GM21825 (cell line): ENCODE data around the gene MYL5.
"Not testable (repeated sequence)": the region's sequence is repeated elsewhere in the genome, so short reads cannot be mapped to it uniquely, and the experiment has no call there.

Source experiments
- ATAC-seq: cut with Tn5 transposase; IDR thresholded peaks from one replicate; pipeline ENCODE4 v1.9.1; 2021; ENCODE audit warnings: mild to moderate bottlenecking, moderate library complexity; ENCODE audit not compliant: unreplicated experiment

MYL5 gene

DNA sequence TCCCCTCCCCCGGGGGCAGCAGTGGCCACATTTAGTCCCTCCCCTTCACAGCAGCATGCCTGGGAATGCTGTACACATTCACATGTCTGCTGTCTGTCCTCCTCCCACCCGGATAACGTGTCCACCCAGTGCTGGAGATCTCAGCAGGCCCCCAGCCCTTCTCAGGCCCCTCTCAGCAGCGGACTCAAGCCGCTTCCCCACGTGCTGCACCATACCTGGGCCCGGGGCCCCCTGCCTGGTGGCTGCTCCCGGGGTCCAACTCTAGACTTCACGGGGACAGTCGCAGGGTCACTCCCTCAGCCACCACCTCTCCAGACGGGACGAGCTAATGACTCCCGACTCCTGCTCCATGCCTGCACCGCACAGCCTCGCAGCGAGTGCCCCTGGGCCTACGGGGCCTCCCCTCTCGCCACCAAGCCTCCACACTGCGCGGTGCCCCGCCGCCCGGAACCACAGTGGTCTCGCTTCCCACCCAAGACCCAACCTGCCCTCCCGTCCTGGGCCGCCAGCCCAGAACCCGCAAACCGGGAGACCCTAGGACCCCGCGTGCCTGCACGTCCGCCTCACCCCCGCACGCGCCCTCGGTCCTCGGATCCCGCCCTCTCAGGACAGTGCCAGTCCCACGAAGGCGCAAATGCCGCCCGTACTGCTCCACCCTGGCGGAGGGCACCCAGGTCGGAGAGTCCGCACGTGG is 30.0 kb downstream of the MYL5 start:
- ATAC-seq = no peak

DNA sequence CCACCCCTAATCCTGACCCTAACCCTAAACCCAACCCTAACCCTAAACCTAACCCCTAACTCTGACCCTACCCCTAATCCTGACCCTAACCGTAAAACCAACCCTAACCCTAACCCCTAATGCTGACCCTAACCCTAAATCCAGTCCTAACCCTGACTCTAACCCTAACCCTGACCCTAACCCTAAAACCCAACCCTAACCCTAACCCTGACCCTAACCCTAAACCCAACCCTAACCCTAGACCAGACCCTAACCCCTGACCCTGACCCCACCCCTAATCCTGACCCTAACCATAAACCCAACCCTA is 30.6 kb downstream of the MYL5 start:
- no peak for ATAC-seq

DNA sequence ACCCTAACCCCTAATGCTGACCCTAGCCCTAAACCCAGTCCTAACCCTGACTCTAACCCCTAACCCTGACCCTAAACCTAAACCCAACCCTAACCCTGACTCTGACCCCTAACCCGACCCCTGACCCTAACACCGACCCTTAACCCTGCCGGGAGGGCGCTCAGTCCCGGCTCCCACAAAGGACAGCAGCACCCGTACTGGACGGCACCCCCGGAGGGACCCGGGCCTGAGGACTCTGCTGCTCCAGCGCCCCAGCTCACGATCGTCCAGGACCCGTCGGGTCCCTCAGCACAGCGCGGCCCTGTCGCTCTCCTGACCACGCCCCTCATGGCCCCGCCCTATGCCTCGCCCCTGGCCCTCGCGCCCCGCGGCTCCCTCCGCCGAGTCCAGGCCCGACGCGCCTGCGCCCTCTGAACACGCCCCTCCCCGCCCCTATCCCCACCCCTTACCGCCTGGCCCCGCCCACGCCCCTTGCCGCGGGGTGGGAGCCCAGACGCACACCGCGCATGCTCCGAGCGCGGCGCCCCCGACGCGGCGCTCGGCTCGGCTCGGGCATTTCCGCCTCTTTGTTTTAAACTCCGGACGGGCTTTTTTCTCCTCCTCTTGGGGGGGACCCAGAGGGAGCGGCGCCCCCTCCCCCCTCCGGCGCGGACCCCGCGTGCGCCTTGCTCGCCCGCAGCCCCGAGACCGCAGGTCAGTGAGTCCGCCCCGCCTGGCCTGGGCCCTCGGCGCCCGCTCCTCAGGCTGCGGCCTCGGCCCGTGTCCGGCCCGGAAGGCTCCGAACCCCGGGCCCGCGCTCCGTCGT is 31.1 kb downstream of the MYL5 start, which contains the start of gene PCGF3:
PCGF3 (plus strand) TSS at position 555 of the 805 bp plus-strand sequence. CDS start 27,849 bp downstream, outside the sequence.
- ATAC-seq = peak; percentile 88

DNA sequence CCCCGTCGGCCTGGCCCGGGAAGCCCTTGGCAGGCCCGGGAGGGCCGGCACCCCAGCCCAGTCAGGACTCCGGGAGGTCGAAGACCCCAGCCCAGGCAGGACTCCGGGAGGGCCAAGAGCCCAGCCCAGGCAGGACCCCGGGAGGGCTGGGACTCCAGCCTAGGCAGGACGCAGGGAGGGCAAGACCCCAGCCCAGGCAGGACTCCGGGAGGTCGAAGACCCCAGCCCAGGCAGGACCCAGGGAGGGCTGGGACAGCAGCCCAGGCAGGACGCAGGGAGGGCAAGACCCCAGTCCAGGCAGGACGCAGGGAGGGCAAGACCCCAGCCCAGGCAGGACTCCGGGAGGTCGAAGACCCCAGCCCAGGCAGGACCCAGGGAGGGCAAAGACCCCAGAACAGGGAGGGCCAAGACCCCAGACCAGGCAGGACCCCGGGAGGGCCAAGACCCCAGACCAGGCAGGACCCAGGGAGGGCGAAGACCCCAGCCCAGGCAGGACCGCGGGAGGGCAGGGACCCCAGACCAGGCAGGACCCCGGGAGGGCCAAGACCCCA is 31.8 kb downstream of the MYL5 start:
- ATAC-seq = not testable (repeated sequence)

DNA sequence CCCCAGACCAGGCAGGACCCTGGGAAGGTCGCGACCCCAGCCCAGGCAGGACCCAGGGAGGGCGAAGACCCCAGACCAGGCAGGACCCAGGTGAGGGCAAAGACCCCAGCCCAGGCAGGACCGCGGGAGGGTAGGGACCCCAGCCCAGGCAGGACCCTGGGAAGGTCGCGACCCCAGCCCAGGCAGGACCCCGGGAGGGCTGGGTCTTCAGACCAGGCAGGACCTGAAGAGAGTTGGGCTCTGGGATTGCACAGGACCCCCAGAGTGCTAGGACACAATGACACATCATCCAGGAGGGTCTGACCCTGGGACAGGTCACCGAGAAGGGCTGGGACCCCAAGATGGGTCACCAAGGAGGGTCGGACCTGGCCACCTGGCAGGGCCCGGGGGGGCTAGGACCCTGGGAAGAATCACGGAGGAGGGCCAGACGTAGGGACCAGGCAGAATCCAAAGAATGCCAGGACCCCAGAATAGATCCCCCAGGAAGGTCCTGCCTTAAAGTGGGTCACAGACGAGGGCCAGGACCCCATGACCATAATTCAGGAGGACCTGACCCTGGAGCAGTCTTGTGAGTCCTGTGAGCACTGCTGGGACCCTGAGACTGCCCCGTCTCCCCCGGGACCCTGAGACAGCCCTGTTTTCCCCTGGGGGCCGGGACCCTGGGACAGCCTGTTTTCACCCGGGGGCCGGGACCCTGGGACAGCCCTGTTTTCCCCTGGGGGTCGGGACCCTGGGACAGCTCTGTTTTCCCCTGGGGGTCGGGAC is 32.7 kb downstream of the MYL5 start:
- no peak for ATAC-seq

DNA sequence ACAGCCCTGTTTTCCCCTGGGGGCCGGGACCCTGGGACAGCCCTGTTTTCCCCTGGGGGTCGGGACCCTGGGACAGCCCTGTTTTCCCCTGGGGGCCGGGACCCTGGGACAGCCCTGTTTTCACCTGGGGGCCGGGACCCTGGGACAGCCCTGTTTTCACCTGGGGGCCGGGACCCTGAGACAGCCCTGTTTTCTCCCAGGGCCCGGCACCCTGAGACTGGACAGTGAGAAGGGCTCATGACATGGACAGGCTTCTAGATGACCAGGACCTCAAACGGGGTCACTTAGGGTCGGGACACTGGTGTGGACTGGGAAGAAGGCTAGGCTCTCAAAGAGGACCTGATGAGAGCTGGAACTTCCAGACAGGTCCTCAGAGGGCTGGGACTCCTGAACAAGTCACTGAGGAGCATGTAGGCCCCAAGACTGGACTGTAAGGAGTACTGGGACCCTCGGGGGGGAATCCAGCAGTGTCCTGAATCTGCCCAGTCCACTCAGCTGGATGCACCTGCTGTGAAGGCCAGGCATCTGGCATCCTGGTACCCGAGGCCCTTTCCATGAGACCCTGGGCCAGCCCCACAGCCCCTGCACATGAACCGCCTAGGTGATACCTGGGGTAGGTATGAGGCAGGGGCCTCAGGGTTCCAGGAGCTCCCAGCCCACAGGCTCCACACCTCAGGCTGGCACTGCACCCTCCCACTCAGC is 33.7 kb downstream of the MYL5 start:
- ATAC-seq = no peak

DNA sequence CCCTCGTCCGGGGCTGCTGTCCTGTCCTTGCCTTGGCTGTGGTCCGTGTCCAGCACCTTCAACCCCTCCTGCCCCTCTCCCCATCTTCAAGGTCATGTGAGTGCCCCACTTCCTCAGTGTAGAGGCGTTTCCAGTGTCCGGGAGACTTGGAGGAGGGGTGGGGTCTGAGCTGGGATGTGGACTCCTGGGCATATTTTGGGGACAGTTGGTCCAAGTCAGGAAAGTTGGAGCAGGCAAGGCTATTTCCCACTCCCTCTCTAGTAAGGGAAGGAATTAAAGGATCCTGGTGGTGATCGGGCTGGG is 34.2 kb downstream of the MYL5 start:
- ATAC-seq = no peak

DNA sequence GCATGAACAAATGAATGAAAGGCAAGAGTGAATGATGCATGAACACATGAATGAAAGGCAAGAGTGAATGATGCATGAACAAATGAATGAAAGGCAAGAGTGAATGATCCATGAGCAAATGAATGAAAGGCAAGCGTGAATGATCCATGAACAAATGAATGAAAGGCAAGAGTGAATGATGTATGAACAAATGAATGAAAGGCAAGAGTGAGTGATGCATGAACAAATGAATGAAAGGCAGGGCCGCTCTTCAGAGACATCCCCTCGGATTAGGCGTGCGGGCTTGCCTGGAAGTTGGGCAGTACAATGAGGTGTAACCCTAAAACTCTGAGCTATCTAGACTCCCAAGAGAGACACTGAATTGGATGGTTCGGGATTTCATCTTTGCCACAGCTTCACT is 35.0 kb downstream of the MYL5 start:
- no peak for ATAC-seq

DNA sequence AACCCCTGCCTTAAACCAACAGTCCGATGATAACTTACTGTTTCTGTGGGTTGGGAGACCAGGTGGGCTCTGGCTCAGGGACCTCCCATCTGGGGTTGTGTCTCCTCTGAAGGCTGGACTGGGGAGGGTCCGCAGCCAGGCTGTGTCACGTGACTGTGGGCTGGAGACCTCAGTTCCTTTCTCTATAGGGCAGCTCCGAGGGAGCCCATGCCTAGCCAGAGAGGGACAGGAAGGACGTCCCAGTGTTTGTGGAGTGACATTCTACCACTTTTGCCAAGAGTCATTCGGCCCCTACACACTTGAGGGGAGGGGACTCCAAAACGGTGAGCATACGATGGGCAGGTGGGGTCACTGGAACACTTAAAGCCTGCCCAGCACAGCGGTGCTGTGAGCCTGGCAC is 35.8 kb downstream of the MYL5 start:
- no peak for ATAC-seq

DNA sequence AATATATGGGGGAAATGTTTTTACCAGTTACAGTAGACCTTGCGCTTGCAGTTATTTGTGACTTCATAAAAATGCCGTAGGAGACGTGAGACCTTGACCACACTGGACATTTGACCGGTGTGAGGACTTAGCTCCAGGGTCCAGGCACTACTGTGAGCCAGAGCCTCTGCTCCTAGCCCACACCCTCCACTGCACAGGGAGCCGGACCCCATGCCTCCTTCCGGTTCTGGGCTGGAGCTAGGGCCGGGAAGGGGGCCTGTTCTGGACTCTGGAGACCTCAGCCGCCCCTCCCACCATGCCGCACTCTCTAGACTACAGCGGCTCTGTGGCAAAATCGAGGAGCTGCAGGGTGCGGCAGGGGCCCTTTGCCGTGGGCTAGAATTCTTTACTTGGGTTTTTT is 36.6 kb downstream of the MYL5 start:
- ATAC-seq = no peak

DNA sequence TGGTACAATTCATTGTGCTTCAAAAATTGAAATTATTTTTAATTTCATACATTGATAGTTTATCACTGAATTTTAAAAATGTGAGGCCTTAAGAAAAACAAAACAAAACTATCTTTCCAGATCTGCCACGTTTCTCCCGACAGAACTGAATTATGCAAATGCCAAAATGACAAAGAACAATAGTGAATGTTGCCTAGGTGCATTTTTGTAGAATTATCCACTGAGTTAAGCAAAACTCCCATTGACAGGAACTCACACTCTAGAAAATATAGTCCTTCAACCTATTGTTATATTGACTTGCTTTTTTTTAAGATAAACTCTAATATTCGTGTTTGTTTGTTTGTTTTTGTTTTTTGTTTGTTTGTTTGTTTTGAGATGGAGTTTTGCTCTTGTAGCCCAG is 37.8 kb downstream of the MYL5 start:
- ATAC-seq = no peak

DNA sequence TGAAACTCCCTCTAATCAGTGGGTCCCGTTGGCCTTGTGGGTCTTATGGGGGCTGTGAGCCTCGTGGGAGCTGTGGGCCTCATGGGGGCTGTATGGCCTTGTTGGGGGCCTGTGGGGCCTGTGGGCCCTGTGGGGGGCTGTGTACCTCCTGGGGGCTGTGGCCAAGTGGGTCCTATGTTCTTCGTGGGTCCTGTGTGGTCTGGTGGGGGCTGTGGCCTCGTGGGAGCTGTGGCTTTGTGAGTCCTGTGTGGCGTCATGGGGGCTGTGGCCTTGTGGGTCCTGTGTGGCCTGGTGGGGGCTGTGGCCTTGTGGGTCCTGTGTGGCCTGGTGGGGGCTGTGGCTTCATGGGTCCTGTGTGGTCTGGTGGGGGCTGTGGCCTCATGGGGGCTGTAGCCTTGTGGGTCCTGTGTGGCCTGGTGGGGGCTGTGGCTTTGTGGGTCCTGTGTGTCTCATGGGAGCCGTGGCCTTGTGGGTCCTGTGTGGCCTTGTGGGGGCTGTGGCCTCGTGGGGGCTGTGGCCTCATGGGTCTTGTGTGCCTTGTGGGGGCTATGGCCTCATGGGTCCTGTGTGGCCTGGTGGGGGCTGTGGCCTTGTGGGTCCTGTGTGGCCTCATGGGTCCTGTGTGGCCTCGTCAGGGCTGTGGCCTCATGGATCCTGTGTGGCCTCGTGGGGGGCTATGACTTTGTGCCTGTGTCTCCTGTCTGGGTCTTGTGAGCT is 38.7 kb downstream of the MYL5 start:
- no peak for ATAC-seq

DNA sequence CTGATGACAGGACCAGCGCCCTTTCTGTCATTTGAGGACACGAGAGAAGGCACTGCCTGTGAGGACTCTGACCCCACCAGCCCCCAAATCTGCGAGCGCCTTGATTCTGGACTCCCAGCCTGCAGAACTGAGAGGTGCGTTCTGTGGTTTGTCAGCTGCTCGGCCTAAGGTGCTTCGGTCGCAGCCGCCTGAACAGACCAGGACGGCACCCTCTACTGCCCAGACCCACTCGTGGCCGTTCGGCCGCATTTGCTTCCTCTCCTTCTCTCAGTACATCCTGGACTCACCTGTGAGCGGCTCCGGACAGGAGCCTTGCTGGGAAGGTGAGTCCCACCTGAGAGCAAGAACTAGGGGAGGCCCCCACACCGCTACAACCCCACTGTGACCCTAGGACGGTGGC is 39.7 kb downstream of the MYL5 start:
- ATAC-seq = no peak

DNA sequence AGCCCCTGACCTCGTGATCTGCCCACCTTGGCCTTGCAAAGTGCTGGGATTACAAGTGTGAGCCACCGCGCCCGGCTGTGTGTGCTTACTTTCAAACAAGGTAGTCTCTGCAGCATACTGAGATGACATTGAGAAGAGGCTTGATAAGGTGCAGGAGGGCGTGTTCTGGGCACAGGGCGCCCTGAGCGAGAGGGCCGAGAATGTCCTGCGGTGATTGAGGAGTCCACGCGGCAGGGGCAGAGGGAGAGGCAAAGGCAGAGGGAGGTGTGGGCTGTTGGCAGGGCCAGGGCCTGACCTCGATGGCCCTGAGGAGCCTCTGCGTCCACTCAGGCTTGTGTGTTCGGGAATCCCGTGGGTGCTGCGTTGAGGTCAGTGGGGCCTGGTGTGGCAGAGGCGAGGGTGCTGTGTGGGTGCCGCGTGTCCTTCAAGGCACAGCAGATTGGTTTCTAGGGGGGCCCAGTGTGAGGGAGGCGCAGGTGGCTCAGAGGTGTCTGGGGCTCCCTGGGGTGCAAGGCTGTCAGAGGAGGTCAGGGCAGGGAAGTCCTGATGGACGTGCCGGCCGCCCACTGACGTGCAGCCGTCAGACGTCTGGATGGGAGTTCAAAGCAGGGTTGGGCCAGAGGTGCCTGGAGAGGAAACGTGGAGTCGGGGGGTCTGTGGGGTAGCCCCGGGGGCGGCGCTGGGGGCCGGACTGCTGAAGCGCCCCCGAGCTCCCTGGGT is 43.4 kb downstream of the MYL5 start:
- ATAC-seq = no peak

DNA sequence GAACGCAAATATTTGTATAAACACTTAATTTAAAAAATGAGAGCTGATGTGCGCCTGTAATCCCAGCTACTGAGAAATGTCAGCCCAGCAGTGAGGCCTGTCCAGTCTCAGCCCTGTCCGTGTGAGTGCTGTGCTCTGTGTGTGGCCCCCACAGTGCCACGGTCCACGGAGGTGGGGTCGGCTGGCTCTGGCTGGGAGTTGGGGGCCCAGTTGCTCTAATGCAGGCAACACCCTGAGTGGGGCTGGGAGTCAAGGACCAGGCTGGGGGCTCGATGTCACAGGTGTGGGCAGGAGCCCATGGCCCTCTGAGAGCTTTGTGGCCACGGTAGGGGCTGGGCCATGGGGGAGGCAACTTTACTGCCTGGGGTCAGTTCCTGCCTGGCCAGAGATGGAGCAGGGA is 44.1 kb downstream of the MYL5 start:
- ATAC-seq = no peak

DNA sequence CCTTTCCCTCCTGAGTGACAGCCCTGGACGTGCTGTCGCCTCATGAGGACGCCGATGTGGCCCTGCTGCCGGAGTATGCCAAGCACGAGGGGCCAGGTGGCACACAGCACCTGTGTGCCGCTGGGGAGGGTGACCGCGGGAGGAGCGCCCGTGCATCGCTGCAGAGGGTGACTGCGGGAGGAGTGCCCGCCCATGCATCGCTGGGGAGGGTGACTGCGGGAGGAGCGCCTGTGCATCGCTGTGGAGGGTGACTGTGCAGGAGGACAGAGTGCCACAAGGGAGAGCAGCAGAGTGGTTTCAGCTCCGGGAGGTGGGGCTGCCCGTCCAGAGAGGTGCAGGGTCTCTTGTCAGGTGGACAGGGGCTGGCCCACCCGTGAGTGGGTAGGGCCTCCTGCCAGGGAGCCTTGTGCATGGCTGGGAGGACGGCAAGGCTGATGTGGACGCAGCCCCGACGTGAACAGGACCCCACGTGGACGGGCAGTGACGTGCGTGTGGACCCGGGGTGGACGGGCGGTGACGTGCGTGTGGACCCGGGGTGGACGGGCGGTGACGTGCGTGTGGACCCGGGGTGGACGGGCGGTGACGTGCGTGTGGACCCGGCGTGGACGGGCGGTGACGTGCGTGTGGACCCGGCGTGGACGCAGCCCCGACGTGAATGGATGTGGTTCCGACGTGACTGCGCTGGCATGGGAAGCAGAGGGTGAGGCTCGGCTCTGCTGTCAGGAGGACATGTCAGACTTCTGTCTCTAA is 45.9 kb downstream of the MYL5 start:
- no peak for ATAC-seq

DNA sequence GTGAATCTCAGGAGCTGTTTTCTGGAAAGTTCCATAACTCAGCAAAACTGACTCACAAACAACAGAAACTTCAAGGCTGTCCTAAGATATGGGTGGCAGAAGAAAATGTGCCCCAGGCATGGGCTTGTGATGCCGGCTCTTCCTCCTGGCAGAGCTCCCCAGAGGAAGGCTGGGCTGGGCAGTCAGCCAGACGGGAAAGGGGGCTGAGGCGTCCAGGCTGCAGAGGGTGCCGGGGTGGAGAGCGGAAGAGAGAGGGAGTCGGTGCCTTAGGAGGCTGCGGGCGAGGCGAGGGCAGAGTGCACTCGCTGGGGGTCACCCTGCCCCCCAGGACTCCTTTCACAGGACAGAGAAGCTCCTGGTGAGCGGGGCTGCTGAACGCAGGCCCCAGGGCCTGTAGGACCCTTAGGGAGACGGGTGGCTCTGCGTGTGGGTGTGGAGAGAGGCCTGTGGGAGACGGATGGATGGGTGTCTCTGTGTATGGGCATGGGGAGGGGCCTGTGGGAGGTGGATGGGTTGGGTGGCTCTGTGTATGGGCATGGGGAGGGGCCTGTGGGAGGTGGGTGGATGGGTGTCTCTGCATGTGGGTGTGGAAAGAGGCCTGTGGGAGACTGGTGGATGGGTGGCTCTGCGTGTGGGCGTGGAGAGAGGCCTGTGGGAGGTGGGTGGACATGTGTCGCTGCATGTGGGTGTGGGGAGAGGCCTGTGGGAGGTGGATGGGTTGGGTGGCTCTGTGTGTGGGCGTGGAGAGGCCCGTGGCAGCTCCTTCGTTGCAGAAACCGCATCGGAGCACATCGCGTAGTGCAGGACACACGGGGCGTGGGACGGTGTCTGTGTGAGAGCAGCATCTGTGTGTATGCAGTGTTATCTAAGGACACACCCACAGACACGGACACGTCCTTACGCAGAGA is 47.2 kb downstream of the MYL5 start:
- no peak for ATAC-seq

DNA sequence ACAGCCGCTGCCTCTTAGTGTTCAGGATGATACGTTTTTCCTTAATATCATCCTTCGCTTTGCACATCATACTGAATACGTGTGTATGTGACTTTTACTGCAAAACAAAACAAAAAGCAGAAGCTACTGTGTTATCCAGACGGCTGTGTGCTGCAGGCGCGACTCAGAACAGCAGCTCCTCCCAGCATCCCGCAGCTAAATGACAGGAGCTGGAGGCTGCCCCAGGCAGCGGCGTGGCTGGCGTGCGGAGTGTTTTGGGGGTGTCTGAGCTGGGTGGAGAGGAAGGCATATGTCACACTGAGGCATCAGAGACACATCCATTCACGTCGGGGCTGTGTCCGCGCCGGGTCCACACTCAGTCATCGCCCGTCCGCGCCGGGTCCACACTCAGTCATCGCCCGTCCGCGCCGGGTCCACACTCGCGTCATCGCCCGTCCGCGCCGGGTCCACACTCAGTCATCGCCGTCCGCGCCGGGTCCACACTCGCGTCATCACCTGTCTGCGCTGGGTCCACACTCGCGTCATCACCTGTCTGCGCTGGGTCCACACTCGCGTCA is 47.9 kb downstream of the MYL5 start:
- no peak for ATAC-seq
